ENCODE data around the gene IPO11. TPM values are rescaled to one million over a fixed set of nuclear protein-coding genes. Genes with fewer than 3 reads are reported as not detected.

IPO11 gene
- total RNA-seq, 1 donor = 38.1 TPM

GRCh38 chr5:62605638-62606037 is 193.1 kb downstream of the IPO11 start:
- TF ChIP-seq CTCF (IDR thresholded peaks at IDR 0.05; ENCODE audit: insufficient read depth, low read length) = no peak
- H3K4me3 ChIP-seq (ENCODE audit: low read depth, low read length) = no peak overlapping the region
- DNase-seq (ENCODE audit: low read depth) = no peak

GRCh38 chr5:62606878-62607277 is 194.3 kb downstream of the IPO11 start:
- peak; percentile 76 for DNase-seq (ENCODE audit: low read depth)
- no peak for TF ChIP-seq CTCF (IDR thresholded peaks at IDR 0.05; ENCODE audit: insufficient read depth, low read length)
- no peak overlapping the region for H3K4me3 ChIP-seq (ENCODE audit: low read depth, low read length)

- no peak overlapping the region for H3K4me3 ChIP-seq (ENCODE audit: low read depth, low read length)
- no peak for DNase-seq (ENCODE audit: low read depth)
- TF ChIP-seq CTCF (IDR thresholded peaks at IDR 0.05; ENCODE audit: insufficient read depth, low read length) = no peak
Observed at GRCh38 chr5:62607615-62608014, 195.1 kb downstream of the IPO11 start.

- no peak for DNase-seq (ENCODE audit: low read depth)
- no peak for TF ChIP-seq CTCF (IDR thresholded peaks at IDR 0.05; ENCODE audit: insufficient read depth, low read length)
- no peak overlapping the region for H3K4me3 ChIP-seq (ENCODE audit: low read depth, low read length)
Observed at GRCh38 chr5:62608529-62609511, 196.3 kb downstream of the IPO11 start.

GRCh38 chr5:62614355-62614754 is 201.8 kb downstream of the IPO11 start:
- no peak overlapping the region for H3K4me3 ChIP-seq (ENCODE audit: low read depth, low read length)
- DNase-seq (ENCODE audit: low read depth) = no peak
- TF ChIP-seq CTCF (IDR thresholded peaks at IDR 0.05; ENCODE audit: insufficient read depth, low read length) = no peak

GRCh38 chr5:62616615-62617277 is 204.2 kb downstream of the IPO11 start:
- TF ChIP-seq CTCF (IDR thresholded peaks at IDR 0.05; ENCODE audit: insufficient read depth, low read length) = no peak

More at GRCh38 chr5:62616615-62617277, 204.2 kb downstream of the IPO11 start:
- H3K4me3 ChIP-seq (ENCODE audit: low read depth, low read length) = no peak overlapping the region
- no peak for DNase-seq (ENCODE audit: low read depth)
